Measurements from ENCODE around the gene CENPC.
A peak's percentile ranks its signal among the peaks of the same experiment; 100 is the strongest.
"Not testable (repeated sequence)": the region's sequence is repeated elsewhere in the genome, so short reads cannot be mapped to it uniquely, and the experiment has no call there.

CENPC gene, protein sequence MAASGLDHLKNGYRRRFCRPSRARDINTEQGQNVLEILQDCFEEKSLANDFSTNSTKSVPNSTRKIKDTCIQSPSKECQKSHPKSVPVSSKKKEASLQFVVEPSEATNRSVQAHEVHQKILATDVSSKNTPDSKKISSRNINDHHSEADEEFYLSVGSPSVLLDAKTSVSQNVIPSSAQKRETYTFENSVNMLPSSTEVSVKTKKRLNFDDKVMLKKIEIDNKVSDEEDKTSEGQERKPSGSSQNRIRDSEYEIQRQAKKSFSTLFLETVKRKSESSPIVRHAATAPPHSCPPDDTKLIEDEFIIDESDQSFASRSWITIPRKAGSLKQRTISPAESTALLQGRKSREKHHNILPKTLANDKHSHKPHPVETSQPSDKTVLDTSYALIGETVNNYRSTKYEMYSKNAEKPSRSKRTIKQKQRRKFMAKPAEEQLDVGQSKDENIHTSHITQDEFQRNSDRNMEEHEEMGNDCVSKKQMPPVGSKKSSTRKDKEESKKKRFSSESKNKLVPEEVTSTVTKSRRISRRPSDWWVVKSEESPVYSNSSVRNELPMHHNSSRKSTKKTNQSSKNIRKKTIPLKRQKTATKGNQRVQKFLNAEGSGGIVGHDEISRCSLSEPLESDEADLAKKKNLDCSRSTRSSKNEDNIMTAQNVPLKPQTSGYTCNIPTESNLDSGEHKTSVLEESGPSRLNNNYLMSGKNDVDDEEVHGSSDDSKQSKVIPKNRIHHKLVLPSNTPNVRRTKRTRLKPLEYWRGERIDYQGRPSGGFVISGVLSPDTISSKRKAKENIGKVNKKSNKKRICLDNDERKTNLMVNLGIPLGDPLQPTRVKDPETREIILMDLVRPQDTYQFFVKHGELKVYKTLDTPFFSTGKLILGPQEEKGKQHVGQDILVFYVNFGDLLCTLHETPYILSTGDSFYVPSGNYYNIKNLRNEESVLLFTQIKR

GRCh38 chr4:67545199-67546003 is at the start of gene CENPC:
TSS of gene CENPC (minus strand) at chr4:67545503. CDS start at chr4:67545355, 148 bp downstream.
- DNase-seq, result peak; percentile 82

DNA sequence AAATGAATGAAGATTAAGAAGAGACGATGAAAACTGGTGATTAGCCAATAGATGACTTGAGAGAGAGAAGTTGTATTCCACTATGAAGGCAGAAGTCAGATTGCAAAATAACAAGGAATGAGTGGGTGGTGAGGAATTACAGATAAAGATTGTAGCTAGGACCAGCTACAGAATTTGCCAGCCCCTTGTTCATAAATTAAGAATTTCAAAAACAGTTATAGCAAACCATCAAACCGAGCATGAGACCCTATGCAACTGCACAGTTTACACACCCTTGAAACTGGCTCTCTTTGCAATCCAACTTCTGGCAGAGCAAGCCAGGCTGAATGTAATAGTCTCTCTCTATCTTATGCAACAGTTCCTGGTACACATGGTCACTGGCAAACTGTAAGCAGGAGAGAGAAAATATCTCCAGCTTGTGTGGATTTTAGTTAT is 48.5 kb upstream of the CENPC start:
- no peak for DNase-seq

DNA sequence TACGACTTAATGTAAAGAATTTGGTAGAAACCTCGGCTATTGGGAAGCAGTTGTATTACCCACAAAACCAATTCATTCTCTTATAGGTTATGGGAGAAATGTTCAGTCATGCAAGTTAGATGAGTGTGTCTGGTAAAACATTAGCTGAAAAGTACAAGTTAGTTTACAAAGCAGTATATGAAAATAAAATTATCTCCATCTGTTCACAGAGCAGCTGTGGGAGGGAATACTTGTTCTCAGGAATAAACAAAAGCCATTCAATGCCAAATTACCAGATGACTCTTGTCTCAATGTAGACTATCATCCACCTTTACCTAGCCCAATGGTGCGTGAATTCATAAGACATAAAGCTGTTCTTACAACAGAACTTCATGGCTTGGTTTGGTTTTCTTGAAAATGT is 41.9 kb upstream of the CENPC start:
- no peak for DNase-seq

DNA sequence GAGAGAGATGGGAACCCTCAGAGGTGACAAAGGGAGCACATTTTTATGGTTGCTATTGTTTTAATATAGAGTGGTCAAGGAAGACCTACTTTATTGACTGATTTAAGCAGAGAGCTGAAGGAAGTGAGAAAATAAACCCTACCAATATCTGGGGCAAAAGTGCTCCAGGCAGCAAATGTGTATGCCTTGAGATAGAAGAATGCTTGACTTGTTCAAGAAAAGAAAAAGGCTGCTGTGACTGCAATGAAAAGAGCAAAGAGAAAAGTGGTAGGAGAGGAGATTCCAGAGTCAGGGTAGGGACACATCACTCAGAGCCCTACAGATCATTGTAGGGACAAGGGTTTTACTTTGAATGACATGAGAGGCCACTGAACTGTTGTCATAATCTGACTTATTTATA is 39.2 kb upstream of the CENPC start:
- no peak for DNase-seq

DNA sequence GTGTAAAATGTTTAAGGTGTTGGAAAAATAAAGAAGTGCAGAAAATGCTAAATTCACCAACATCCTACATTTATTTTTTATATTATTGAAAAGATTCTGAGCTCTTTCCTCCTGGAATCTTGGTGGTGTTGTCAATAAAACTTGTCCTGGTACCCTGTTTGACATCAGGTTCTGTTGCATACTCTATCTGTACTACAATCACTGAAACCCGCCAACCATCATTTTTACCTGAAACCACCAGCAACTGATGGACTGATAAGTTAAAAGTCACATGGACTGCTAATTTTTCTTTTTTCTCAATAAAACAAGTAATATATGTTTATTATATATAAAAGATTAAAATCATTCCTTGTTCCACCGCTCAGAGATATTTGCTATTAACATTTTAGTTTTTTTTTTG is 36.6 kb upstream of the CENPC start:
- DNase-seq, result no peak

GRCh38 chr4:67581208-67581857 is 36.0 kb upstream of the CENPC start:
- DNase-seq, result no peak

DNA sequence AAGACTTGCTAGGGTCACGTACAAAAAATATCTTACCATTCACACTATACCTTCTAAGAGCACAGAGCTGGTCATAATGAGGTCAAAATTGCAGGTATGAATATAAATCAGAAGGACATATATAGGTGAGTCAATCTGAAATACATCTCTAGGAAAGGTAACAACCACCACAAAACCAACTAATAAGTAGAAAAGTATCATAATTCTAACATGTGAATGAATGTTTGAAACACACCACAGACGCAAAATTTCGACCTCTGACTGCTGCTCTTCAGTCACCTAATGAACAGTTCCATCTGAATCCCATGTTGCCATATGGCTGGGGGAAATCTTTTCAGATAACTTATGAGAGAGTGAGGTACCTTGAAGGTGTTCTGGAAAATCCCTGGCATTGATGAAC is 35.3 kb upstream of the CENPC start:
- no peak for DNase-seq

- no peak for DNase-seq
These were observed 31.2 kb upstream of the CENPC start for GRCh38 chr4:67576538-67576937.

- no peak for DNase-seq
These were observed 30.8 kb upstream of the CENPC start for GRCh38 chr4:67576059-67576466.

GRCh38 chr4:67575232-67576058 is 30.1 kb upstream of the CENPC start:
- no peak for DNase-seq

DNA sequence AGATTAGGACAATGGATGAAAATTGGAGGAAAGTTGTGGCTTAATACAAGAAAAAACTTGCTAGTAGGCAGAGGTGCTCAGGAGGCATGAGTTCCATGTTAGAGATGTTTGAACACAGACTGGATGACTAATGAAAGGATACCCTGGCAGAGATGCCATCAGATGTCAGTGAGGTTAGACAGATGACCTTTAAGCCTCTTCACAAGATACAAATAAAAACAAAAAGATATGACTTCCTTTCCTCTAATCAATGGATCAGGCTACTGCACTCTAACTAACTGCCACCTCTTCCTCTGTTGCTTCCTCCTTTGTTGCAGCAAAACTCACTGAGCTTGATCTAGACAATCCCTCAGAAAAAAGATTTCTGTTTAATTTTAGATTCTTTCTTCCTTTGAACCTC is 27.9 kb upstream of the CENPC start:
- no peak for DNase-seq

DNA sequence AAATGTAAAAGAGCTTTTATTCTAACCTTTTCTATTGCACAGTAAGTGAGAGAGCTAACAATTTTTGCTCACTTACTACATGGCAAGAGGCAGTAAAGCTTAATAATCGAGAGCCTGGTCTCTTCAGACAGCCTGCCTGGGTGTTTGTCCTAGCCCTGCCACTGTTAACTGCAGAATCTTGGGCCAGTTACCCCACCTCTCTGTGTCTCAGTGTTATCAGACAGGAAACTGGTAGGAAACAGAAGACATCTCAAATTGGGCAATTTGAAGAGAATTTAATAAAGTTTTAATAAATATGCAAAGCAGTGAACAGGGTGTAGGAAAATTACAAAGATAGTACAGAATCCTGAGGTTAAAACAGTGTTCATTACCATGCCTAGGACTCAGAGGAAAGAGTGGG is 26.7 kb upstream of the CENPC start:
- DNase-seq, result no peak

DNA sequence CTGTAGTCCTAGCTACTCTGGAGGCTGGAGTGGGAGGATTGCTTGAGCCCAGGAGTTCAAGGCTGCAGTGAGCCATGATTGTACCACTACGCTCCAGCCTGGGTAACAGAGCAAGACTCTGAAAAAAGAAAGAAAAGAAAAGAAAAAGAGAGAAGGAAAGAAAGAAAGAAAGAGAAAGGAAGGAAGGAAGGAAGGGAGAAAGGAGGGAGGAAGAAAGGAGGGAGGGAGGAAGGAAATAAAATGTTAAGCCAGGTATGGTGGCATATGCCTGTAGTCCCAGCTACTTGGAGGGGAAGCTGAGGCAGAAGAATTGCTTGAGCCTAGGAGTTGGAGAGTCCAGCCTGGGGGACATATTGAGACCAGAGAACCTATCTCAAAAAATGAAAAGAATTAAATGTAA is 25.2 kb upstream of the CENPC start:
- DNase-seq, result no peak

DNA sequence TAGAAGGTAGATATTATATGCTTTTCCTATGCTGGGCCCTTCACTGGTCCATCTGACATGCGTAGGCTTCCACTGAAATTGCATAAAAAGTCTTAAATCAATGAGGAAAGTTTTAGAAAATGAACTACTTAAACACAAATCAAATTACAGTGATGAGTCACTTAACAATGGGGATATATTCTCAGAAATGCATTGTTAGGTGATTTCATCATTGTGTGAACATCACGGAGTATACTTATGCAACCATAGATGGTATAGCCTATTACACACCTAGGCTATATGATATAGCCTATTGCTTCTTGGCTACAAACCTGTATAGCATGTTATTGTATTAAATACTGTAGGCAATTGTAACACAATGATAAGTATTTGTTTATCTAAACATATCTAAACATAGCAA is 23.5 kb upstream of the CENPC start:
- no peak for DNase-seq

DNA sequence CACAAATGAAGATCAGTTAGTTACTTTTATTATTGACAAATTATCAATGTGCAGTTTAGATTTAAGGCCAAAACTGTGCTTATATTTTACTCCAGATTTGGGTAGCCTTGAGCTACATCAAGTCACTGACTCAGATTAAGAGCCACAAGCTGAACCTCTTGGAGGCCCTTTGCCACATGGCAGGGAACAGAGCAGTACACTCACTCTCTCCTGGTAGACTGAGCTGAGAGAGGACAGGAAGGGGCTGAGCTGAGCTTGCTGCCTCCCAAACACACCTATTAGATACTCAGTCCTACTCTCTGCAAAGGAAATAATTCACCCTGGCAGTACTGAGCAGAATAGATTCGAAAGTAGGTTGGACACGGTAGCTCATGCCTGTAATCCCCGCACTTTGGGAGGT is 21.0 kb upstream of the CENPC start:
- DNase-seq, result no peak

GRCh38 chr4:67565284-67565683 is 20.0 kb upstream of the CENPC start:
- DNase-seq, result no peak

GRCh38 chr4:67558493-67558892 is 13.2 kb upstream of the CENPC start, which contains the start of gene STAP1:
TSS of gene STAP1 (plus strand) at chr4:67558727. CDS start at chr4:67558810, 83 bp downstream.
- no peak for DNase-seq

DNA sequence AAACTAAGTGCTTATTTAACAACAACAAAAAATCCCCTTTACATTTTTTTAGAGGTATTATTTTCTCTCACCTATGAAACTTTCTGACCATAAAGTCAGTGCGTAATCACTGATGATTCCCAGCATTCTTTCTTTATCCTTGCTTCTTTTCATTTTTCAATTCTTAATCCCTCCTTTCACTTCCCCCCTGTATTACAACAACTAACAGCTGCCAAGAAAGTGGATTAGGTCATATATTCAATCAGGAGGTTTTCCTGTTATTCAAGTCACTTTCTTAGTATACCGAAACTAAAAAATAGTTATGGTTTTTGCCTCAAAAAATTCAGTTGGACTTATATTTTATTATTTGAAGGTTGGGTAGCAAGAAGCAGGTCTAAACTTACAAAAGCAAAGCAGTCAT is 11.1 kb upstream of the CENPC start:
- no peak for DNase-seq

DNA sequence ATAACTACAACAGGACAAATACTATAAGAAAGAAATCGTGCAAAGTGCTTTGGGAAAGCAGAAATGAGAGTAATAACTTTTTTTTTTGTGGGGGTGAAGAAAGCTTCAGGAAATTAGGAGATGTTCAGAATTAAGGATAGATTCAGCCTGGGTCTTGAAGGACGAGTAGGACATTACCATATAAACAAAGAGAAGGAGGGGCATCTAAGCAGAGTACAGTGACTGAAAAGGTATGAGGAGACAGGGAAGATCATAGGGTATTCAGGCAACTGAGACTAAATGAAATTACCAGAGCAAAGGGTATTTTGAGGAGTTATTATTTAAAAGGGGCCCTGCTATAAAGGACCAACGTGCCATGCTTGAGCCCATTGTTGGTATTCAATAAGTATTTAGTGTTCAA is 10.1 kb upstream of the CENPC start:
- DNase-seq, result no peak

- DNase-seq, result no peak
These were observed 8.8 kb upstream of the CENPC start for GRCh38 chr4:67554096-67554495.

DNA sequence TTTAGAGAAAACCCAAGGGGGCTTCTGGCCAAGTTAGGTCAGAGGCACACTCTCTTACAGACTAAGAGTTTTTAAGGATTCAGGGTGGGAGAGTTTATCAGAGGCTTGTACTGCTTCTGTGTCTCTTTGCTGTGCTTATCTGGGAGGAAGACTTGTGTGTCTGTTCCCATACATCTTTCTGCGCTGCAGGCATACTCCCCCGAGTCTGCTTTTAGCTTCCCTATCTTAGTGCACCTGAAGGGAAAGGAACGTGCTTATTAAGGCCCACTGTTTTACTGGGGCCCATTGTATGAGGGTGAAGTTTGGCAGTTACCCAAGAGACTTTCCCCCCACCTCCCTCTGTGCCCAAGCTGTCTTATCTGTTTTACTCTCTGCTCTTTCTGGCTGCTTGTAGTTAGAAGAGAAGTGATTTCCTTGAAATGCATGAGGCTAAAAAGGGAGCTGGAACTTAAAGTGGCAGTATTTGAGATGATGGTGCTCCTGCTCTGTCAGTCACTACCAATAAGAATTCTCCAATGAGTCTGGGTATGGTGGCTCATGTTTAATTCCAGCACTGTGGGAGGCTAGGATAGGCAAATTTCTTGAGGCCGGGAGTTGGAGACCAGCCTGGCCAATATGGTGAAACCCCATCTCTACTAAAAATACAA is 7.0 kb upstream of the CENPC start:
- DNase-seq, result not testable (repeated sequence)

Measured in activated CD4-positive, alpha-beta T cell treated with anti-CD3 and anti-CD28 coated beads for 1 hour (primary cell).